KBM-7 (cell line): ENCODE data around the gene DCAF6.
"Not testable (repeated sequence)": the region's sequence is repeated elsewhere in the genome, so short reads cannot be mapped to it uniquely, and the experiment has no call there.

ENCODE experiments used
- DNase-seq: peaks from one replicate; pipeline ENCODE4 v3.0.0-alpha.2; 2015
- in situ Hi-C: fragments of 300-500 bp; cut with MboI; formaldehyde crosslinking; loops from 2 replicates; pipeline ENCODE4 v1.14.3; 2020; ENCODE audit warnings: low sequenced_read_pairs, low pct_unique_long_range_greater_than_20kb, mixed read lengths

Gene DCAF6

DNA sequence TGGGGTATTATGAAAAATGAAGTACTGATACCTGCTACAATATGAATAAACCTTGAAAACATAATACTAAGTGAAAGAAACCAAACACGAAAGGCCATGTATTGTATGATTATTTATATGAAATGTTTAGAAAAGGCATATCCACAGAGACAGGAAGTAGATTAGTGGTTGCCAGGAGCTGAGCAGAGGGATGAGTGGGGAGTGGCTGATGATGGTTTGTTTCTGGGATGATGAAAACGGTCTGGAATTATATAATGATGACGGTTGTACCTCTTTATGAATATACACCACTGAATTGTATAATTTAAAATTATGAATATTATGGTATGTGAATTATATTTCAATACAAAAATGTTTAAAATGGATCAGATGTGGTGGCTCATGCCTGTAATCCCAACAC, 64.2 kb downstream of the DCAF6 start:
- in situ Hi-C loops = no loop called here
- DNase-seq = no peak

DNA sequence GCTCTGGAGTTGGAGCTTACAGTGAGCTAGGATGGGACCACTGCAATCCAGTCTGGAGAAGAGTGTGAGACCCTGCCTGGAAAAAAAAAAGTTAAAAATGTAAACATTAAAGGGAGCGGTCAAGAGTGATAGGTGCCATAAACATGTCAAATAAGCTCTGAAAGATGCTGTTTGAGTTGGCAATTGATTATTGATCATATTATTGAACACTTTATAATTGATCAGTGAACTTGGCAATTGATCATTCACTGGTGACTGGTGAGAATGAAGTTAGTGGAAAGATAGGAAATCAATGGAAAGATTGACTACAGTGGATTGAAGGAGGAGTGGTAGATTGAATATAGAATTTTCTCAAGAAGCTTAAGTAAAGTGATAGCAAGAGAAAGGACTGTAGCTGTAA, 64.7 kb downstream of the DCAF6 start:
- in situ Hi-C loops = no loop called here
- no peak for DNase-seq

DNA sequence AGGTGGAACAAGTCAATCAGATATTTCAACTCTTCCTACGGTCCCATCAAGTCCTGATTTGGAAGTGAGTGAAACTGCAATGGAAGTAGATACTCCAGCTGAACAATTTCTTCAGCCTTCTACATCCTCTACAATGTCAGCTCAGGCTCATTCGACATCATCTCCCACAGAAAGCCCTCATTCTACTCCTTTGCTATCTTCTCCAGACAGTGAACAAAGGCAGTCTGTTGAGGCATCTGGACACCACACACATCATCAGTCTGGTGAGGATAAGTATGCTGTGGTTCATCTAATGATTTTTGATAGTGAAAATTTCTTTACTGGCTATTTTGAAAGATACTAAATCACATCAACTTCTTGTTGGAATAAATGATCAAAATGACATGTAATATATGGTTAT, 68.0 kb downstream of the DCAF6 start:
- in situ Hi-C loops = no loop called here
- DNase-seq = no peak

DNA sequence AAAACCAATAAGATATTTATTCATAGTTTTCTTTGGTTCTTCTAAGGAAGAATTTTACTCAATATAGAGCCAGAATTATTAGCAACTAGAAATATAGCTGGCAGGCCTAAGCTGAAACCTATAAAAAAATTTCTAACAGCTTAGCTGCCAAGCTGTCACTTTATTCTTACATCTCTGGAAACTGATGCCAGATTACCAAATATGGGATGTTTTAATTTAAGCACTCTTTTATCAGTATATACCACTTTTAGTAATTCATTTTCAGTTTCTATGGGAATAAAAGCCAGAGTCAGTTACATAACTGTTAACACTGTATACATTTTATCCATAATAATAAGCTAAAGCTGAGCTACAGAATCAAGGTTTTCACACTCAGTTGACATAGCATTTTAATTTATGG, 69.0 kb downstream of the DCAF6 start:
- in situ Hi-C loops = no loop called here
- no peak for DNase-seq

DNA sequence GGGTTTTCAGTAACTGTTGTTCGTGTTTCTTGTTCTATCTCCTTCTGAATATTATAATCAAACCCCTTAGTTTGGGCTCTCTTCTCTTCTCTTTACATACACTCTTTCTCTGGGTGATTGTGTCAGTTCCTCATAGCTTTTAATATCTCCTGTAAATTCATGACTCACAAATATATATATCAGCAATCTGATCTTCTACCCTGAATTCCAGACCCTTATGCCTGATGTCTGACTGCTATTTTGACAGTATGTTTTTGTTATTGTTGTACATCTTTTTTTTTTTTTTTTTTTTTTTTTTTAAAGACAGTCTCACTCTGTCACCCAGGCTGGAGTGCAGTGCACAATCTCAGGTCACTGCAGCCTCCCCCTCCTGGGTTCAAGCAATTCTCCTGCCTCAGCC, 71.2 kb downstream of the DCAF6 start:
- in situ Hi-C loops = no loop called here
- no peak for DNase-seq

DNA sequence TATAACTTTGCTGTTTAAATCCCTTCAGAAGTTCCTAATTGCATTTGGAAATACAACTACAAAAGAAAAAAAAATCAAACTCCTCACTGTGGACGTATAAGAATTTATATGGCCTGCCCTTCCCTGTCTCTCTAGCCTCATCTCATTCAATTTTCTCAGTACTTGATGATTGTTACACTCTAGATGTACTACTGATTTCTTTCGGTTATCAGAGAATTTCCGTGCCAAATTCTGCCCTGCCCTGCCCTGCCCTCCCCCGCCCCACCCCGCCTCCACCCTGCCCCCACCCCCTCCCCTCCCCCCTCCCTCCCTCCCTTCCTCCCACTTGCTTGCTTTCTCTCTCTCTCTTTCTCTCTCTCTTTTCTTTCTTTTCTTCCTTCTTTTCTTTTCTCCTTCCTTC, 72.1 kb downstream of the DCAF6 start:
- no peak for DNase-seq
- in situ Hi-C loops = no loop called here

DNA sequence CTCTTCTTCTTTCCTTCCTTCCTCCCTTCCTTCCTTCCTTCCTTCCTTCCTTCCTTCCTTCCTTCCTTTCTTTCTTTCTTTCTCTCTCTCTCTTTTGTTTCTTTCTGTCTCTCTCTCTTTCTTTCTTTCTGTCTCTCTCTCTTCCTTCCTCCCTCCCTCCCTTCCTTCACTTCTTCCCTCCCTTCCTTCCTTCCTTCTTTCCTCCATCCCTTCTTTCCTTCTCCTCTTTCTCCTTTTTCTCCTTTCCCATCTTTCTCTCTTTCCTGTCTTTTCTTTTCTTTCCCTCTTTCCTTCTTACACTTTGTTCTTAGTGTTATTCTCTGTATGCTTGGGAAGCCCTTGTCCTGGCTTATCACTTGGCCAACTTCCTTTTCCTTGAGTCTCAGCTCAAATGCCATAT, 72.8 kb downstream of the DCAF6 start:
- in situ Hi-C loops = no loop called here
- DNase-seq = no peak

DNA sequence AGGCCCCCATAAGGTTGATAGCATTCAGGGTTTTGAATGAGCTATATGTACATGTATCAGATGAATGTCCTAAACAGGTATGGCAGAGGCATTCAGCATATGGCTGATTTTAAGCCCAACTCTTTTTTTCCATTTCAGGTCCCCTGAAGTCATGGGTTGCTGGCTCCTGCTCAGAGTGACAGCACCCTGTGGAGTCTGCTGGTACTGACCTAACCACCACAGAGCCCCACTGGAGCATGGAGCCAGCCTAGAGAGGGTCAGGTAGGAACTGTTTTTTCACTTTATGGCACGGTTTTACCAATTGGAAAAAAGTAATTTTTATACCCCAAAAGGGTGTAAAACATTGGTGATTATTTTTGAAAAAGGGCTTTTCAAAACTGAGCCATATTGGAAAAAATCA, 82.9 kb downstream of the DCAF6 start:
- DNase-seq = no peak
- in situ Hi-C loops = no loop called here

DNA sequence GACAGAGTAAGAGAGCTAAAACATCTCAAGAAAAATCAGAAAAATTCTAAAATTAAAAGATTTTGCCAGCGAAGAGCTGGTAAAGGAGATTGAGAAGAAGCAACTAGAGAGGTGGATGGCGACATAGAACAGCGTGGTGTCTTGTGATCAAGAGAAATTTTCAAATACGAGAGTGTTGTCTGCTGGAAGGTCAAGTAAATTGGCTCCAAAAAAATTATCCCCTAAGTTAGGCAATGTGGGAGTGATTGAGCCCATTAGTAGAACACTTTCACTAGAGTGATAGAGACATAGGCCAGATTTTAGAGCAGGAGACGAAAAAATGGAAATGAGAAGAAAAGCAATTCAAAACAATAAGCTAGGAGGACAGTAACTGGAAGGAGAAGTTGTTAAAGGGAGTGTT, 94.7 kb downstream of the DCAF6 start:
- in situ Hi-C loops = no loop called here
- DNase-seq = no peak

DNA sequence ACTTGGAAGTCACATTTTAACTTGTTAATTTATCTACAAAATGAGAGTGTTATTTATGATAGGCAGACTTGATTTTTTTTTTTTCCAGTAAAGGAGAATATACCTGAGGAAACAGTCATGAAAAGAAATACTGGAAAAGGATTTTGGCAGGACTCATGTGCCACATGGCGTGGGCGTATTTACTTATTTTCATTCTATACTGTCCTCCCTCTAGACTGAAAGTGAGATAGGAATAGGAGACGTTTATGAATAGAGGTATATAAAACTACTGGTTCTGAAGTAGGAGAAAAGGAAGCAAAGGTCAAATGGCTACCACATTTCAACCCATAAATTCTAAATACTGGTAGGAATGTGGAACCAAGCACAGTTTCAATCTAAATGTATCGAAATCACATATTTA, 95.1 kb downstream of the DCAF6 start:
- DNase-seq = no peak
- in situ Hi-C loops = no loop called here

DNA sequence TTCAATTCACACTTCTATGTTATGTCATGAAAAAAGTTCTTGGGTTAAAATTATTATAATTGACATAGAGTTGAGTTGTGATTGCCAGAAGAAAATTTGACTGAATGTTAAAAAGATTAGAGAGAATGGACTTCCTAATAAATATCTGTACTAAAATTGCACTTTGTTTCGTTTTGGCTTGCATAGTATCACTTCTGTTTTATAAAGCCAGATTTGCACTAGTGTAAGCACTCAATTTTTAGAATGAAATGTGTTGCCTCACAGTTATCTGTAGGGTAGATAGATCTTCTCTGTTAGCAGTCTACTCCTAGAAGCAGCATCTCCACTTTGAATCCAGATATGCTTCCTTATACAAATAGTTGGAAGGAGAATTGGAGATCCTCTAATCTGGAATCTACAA, 95.5 kb downstream of the DCAF6 start:
- DNase-seq = no peak

DNA sequence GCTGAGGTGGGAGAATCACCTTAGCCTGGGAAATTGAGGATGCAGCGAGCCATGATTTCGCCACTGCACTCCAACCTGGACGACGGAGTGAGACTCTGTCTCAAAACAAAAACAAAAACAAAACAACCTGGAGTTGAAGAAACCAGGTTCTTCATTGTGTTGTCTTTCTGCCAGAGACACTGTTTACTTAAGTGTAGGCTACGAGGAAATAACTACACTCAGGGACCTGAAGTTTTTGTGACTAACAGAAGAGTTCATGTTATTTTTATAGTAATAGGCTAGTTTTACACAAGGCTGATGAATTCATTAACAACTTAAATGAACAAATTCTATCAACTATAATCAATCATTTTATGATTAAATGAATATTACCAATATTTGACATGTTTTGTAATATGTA, 98.9 kb downstream of the DCAF6 start:
- in situ Hi-C loops = no loop called here
- DNase-seq = no peak

More for the DNA sequence above, 95.5 kb downstream of the DCAF6 start:
- in situ Hi-C loops = no loop called here

DNA sequence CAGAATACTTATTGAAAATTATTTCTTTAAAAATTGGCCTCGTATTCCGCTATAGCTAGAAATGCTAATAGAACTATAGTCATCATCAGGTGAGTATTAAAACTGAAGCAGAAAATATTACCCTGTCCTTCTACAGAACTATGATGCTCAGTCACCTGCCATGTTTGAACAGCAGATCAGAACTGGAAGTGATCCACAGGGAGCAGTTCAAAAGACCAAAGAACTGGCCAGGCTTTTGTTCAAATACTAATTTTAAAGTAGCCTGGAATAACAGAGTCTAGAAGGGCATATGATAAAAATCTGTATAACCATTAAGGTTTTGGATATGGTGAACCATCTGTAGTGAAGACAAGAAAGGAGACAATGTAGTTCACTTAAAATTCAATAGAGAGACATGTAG, 105.9 kb downstream of the DCAF6 start:
- DNase-seq = no peak
- in situ Hi-C loops = no loop called here

DNA sequence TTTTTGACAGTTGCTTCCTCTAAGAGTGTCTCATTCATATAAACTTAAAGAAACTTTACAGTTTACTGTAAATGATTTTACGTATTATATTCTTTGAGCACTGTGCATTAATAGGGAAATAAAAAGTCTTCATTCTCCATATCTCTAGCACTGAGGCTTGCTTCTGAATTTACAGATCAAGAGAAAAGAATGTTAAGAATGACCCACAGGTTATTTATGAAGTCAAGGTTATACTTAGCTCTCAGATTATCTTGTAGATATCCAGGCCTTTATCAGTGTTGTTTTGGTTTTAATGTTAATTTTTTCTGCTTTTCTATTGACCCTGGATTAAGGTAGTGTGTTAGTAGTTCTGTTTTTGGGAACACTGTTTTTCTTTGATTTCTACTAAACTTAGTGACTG, 108.8 kb downstream of the DCAF6 start:
- in situ Hi-C loops = no loop called here
- no peak for DNase-seq

DNA sequence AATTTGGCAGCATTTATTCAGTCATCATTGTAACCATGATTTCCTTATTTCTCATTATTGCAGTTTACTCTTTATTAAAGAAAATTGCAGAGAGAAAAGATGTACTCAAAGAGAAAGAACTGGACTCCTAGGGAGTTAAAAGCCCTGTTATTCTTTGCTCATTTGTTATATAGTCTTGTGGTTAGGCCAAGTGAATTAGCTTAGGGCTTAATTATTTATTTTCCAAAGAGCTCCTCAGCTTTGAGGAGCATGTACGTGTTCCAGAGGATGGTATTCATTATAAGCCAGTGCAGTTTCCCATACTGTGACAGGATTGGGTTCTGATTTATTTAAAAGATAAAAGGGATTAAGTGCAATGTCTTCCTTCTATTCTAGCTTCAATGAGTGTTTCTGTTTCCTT, 113.8 kb downstream of the DCAF6 start:
- in situ Hi-C loops = no loop called here

DNA sequence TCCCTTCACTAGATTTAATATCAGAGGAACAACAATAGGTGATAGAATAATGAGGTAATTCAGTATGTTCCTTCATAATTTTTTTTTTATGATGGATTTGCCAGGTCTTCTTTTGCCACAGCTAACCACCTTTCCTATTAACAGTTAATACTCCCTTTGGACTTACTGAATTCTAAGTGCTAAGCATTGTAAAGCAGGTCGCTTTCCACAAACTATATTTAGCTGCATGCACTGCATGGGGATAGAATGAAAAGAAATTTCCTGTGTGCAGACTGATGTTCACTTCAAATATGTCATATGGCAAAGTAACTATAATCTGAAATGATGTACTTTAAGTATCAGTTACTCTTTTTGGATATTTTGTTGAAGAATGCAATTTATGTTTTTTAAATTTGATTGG, 114.4 kb downstream of the DCAF6 start:
- in situ Hi-C loops = no loop called here
- no peak for DNase-seq

More for the DNA sequence above, 113.8 kb downstream of the DCAF6 start:
- DNase-seq = no peak

DNA sequence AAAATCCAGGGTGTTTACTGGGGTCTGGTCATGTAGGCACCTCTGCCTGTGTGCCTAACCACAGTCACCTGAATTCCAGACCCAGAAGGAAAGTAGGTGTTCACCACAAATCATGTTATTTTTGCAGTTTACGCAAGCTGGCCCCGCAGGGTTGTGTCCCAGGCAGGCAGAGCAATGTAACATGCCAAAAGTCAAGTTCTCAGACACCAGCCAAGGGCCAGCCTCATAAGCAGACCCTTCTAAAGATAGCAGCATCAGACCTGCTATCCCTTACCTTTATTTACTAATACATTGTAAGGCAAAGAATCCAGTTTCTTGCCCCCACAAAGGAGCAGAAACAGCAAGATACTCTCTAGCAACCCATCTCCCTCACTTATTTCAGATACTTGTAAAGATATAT, 117.2 kb downstream of the DCAF6 start:
- no peak for DNase-seq
- in situ Hi-C loops = no loop called here

DNA sequence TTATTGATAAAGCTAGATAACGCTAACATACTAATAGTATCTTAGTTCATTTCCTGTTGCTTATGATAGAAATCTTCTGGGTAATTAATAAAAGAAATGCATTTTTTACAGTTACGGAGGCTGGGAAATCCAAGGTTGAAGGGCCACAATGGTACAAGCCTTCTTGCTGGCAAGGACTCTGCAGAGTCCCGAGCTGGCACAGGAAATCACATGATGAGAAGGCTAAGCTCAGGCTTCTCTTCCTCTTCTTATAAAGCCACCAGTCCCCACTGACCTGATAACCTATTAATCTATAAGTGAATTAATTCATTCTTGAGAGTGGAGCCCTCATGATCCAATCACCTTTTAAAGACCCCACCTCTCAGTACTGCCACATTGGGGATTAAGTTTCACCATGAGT, 117.6 kb downstream of the DCAF6 start:
- no peak for DNase-seq
- in situ Hi-C loops = no loop called here

DNA sequence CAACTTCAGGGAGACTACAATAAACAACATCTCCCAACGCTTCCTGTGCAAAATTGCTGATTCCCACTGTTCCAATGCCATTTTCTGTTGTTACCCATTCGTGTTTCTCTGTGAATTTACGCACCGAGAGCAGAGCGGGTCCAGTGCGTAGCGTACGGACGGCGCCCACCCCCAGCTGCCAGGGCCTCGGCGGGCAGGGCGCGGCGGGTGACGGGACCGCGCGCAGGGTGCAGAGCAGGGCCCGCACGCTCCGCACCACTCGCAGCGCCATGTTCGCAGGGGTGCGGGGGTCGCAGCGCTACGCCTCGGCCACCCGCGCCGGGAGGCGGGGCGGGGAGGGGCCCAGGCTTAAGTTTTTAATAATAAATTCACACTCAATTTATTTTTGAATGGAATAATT, 119.7 kb downstream of the DCAF6 start:
- DNase-seq, in situ Hi-C loops: not testable (repeated sequence)

DNA sequence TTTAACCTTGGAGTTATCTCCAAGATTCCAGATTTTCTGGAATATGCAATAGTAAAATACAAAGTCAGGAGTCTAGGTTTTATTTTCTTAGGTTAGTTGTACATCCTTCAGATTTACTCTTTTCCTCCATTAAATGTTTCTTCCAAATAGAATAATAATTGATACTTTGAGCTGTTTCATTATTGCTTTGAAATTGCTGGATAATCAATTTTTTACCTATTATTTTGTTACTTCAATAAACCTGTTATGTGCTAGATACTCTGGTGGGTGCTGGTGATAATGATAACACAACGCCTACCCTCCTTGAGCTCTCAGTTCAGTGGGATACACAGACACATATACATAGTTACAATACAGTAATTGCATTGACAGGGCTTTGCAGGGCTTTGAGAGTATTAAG, 120.9 kb downstream of the DCAF6 start:
- DNase-seq = no peak
- in situ Hi-C loops = no loop called here

DNA sequence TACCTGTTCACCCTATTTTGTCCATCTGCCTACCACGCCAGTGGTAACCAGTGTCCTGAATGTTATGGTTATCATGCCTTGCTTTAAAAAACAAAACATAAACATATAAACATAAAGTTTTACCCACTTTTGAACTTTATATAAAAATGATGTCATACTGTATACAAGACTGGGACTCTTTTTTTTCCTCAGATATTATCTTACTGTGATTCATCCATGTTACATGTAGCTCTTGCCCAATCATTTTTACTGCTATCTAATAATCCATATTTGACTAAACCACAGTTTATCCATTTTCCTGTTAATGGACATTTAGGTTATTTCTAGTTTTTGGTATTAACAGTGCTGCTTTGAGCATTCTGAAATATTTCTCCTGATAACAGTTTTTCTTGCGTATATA, 121.4 kb downstream of the DCAF6 start:
- in situ Hi-C loops = no loop called here
- no peak for DNase-seq

DNA sequence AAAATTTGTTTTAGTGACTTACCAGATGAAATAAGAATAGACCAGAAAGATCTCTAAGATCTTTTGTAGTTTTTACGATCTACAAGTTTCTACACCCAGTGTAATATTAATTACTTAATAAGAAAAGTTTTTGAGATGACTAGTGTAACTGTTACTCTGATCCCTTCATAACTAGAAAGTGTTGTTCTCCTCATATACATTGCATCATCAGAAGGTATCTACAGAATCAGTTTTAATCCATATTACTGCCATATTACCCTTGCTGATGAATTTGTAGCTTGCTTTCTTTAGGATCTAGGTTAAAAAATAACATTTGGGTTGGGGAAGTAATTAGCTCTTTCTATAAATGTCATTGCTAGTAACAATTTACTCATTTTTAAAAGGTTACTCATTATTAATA, 127.7 kb downstream of the DCAF6 start:
- in situ Hi-C loops = no loop called here
- no peak for DNase-seq
